Occipital lobe (tissue), 2 donors: Measurements from ENCODE around the gene HTRA2. TPM values are rescaled to one million over a fixed set of nuclear protein-coding genes. Genes with fewer than 3 reads are reported as not detected.
A peak's percentile ranks its signal among the peaks of the same experiment; 100 is the strongest.

Source experiments
- DNase-seq: peaks from one replicate; lab custom pipeline; 2025; lab: John Stamatoyannopoulos, UW
- total RNA-seq: library from RNA; depleted of rRNA; stranded (reverse); fragments of >200 nt; gene quantifications from one replicate; pipeline ENCODE4 v1.2.3, GENCODE V29; 2014

Gene HTRA2
- total RNA-seq, 1 donor from 2014 or later, result 56.3 TPM

- no peak for DNase-seq
These were observed 14.3 kb upstream of the HTRA2 start for GRCh38 chr2:74515271-74515980.

- DNase-seq, result no peak
These were observed 13.6 kb upstream of the HTRA2 start for GRCh38 chr2:74515981-74516633.

- no peak for DNase-seq
These were observed 13.1 kb upstream of the HTRA2 start for GRCh38 chr2:74516650-74517049.

- no peak for DNase-seq
These were observed 7.2 kb upstream of the HTRA2 start for GRCh38 chr2:74522516-74522915.

GRCh38 chr2:74524005-74524404 lies 5.7 kb upstream of the HTRA2 start:
- no peak for DNase-seq

- DNase-seq, result no peak
These were observed 4.6 kb upstream of the HTRA2 start for GRCh38 chr2:74524955-74525716.

GRCh38 chr2:74525717-74526648 lies 3.8 kb upstream of the HTRA2 start, which contains the start of gene DQX1:
TSS of gene DQX1 (minus strand) at chr2:74526231. CDS start at chr2:74525729, 502 bp downstream.
- DNase-seq, result no peak

GRCh38 chr2:74526649-74527230 lies 3.0 kb upstream of the HTRA2 start:
- no peak for DNase-seq

- DNase-seq, result no peak
These were observed 2.0 kb upstream of the HTRA2 start for GRCh38 chr2:74527741-74528140.

- DNase-seq, result no peak
These were observed 955 bp upstream of the HTRA2 start for GRCh38 chr2:74528600-74529356.

GRCh38 chr2:74530239-74531187 lies 780 bp downstream of the HTRA2 start:
- DNase-seq, result peak; percentile 20

GRCh38 chr2:74531666-74532065 lies 1.9 kb downstream of the HTRA2 start:
- no peak for DNase-seq

- DNase-seq, result no peak
These were observed 2.5 kb downstream of the HTRA2 start for GRCh38 chr2:74532222-74532621.

GRCh38 chr2:74533464-74533863 lies 3.7 kb downstream of the HTRA2 start:
- DNase-seq, result no peak

- DNase-seq, result no peak
These were observed 4.7 kb downstream of the HTRA2 start for GRCh38 chr2:74534411-74534810.

GRCh38 chr2:74535440-74535965 lies 5.8 kb downstream of the HTRA2 start:
- DNase-seq, result no peak

GRCh38 chr2:74536166-74536950 lies 6.6 kb downstream of the HTRA2 start:
- DNase-seq, result no peak

GRCh38 chr2:74537140-74537539 lies 7.4 kb downstream of the HTRA2 start:
- no peak for DNase-seq
